ENCODE results near the gene UBXN4.

UBXN4 gene

GRCh38 chr2:135733045-135733444 is 8.6 kb upstream of the UBXN4 start:
- FAIRE-seq (no peak), DNase-seq (ENCODE audit: insufficient read length) (no peak)
- no peak for TF ChIP-seq POLR2A (IDR thresholded peaks at IDR 0.05; ENCODE audit: low read depth, low read length)
- TF ChIP-seq TAF1 (IDR thresholded peaks at IDR 0.05; ENCODE audit: borderline replicate concordance, low read depth, low read length), result no peak
- TF ChIP-seq POLR2AphosphoS5 (IDR thresholded peaks at IDR 0.05; ENCODE audit: low read depth, low read length), result no peak

- TF ChIP-seq POLR2AphosphoS5 (IDR thresholded peaks at IDR 0.05; ENCODE audit: low read depth, low read length) (no peak), TAF1 (IDR thresholded peaks at IDR 0.05; ENCODE audit: borderline replicate concordance, low read depth, low read length) (no peak), POLR2A (IDR thresholded peaks at IDR 0.05; ENCODE audit: low read depth, low read length) (no peak)
- no peak for DNase-seq (ENCODE audit: insufficient read length)
- FAIRE-seq, result no peak
Measured at GRCh38 chr2:135736546-135736945, 5.1 kb upstream of the UBXN4 start.

GRCh38 chr2:135740206-135740605 is 1.4 kb upstream of the UBXN4 start:
- FAIRE-seq, result no peak
- DNase-seq (ENCODE audit: insufficient read length), result no peak
- no peak for TF ChIP-seq POLR2A (IDR thresholded peaks at IDR 0.05; ENCODE audit: low read depth, low read length)
- TF ChIP-seq POLR2AphosphoS5 (IDR thresholded peaks at IDR 0.05; ENCODE audit: low read depth, low read length), result no peak
- no peak for TF ChIP-seq TAF1 (IDR thresholded peaks at IDR 0.05; ENCODE audit: borderline replicate concordance, low read depth, low read length)

- FAIRE-seq (no peak), DNase-seq (ENCODE audit: insufficient read length) (no peak)
- TF ChIP-seq TAF1 (IDR thresholded peaks at IDR 0.05; ENCODE audit: borderline replicate concordance, low read depth, low read length) (no peak), POLR2A (IDR thresholded peaks at IDR 0.05; ENCODE audit: low read depth, low read length) (no peak), POLR2AphosphoS5 (IDR thresholded peaks at IDR 0.05; ENCODE audit: low read depth, low read length) (no peak)
Measured at GRCh38 chr2:135741043-135741394, 636 bp upstream of the UBXN4 start.

GRCh38 chr2:135742325-135742757 is 686 bp downstream of the UBXN4 start:
- DNase-seq (ENCODE audit: insufficient read length) (peak; percentile 39), FAIRE-seq (peak; percentile 76)
- no peak for TF ChIP-seq TAF1 (IDR thresholded peaks at IDR 0.05; ENCODE audit: borderline replicate concordance, low read depth, low read length)
- no peak; the same call in 1 of the 2 replicates for TF ChIP-seq POLR2A (IDR thresholded peaks at IDR 0.05; ENCODE audit: low read depth, low read length)
- no peak for TF ChIP-seq POLR2AphosphoS5 (IDR thresholded peaks at IDR 0.05; ENCODE audit: low read depth, low read length)

GRCh38 chr2:135743860-135744259 is 2.2 kb downstream of the UBXN4 start:
- DNase-seq (ENCODE audit: insufficient read length) (no peak), FAIRE-seq (no peak)
- TF ChIP-seq POLR2AphosphoS5 (IDR thresholded peaks at IDR 0.05; ENCODE audit: low read depth, low read length), result no peak
- no peak for TF ChIP-seq POLR2A (IDR thresholded peaks at IDR 0.05; ENCODE audit: low read depth, low read length)
- TF ChIP-seq TAF1 (IDR thresholded peaks at IDR 0.05; ENCODE audit: borderline replicate concordance, low read depth, low read length), result no peak

- DNase-seq (ENCODE audit: insufficient read length), result no peak
- TF ChIP-seq POLR2A (IDR thresholded peaks at IDR 0.05; ENCODE audit: low read depth, low read length), result no peak
- TF ChIP-seq POLR2AphosphoS5 (IDR thresholded peaks at IDR 0.05; ENCODE audit: low read depth, low read length), result no peak
- TF ChIP-seq TAF1 (IDR thresholded peaks at IDR 0.05; ENCODE audit: borderline replicate concordance, low read depth, low read length), result no peak
- peak; percentile 38 for FAIRE-seq
Measured at GRCh38 chr2:135744760-135745314, 3.2 kb downstream of the UBXN4 start.

- no peak for TF ChIP-seq POLR2A (IDR thresholded peaks at IDR 0.05; ENCODE audit: low read depth, low read length)
- TF ChIP-seq TAF1 (IDR thresholded peaks at IDR 0.05; ENCODE audit: borderline replicate concordance, low read depth, low read length), result no peak
- no peak for TF ChIP-seq POLR2AphosphoS5 (IDR thresholded peaks at IDR 0.05; ENCODE audit: low read depth, low read length)
- FAIRE-seq, result no peak
- no peak for DNase-seq (ENCODE audit: insufficient read length)
Measured at GRCh38 chr2:135745545-135745944, 3.9 kb downstream of the UBXN4 start.

- no peak for TF ChIP-seq POLR2AphosphoS5 (IDR thresholded peaks at IDR 0.05; ENCODE audit: low read depth, low read length)
- no peak for TF ChIP-seq POLR2A (IDR thresholded peaks at IDR 0.05; ENCODE audit: low read depth, low read length)
- no peak for TF ChIP-seq TAF1 (IDR thresholded peaks at IDR 0.05; ENCODE audit: borderline replicate concordance, low read depth, low read length)
- DNase-seq (ENCODE audit: insufficient read length), result no peak
- no peak for FAIRE-seq
Measured at GRCh38 chr2:135755573-135755972, 13.9 kb downstream of the UBXN4 start.

GRCh38 chr2:135756692-135757091 is 15.0 kb downstream of the UBXN4 start:
- DNase-seq (ENCODE audit: insufficient read length) (no peak), FAIRE-seq (no peak)
- TF ChIP-seq TAF1 (IDR thresholded peaks at IDR 0.05; ENCODE audit: borderline replicate concordance, low read depth, low read length), result no peak
- no peak for TF ChIP-seq POLR2A (IDR thresholded peaks at IDR 0.05; ENCODE audit: low read depth, low read length)
- TF ChIP-seq POLR2AphosphoS5 (IDR thresholded peaks at IDR 0.05; ENCODE audit: low read depth, low read length), result no peak

- TF ChIP-seq POLR2AphosphoS5 (IDR thresholded peaks at IDR 0.05; ENCODE audit: low read depth, low read length), result no peak
- no peak for TF ChIP-seq POLR2A (IDR thresholded peaks at IDR 0.05; ENCODE audit: low read depth, low read length)
- no peak for TF ChIP-seq TAF1 (IDR thresholded peaks at IDR 0.05; ENCODE audit: borderline replicate concordance, low read depth, low read length)
- FAIRE-seq, result no peak
- DNase-seq (ENCODE audit: insufficient read length), result no peak
Measured at GRCh38 chr2:135762022-135762421, 20.4 kb downstream of the UBXN4 start.

- DNase-seq (ENCODE audit: insufficient read length) (no peak), FAIRE-seq (no peak)
- TF ChIP-seq TAF1 (IDR thresholded peaks at IDR 0.05; ENCODE audit: borderline replicate concordance, low read depth, low read length), result no peak
Measured at GRCh38 chr2:135762530-135762929, 20.9 kb downstream of the UBXN4 start.

GRCh38 chr2:135768863-135769262 is 27.2 kb downstream of the UBXN4 start:
- TF ChIP-seq POLR2AphosphoS5 (IDR thresholded peaks at IDR 0.05; ENCODE audit: low read depth, low read length) (no peak), POLR2A (IDR thresholded peaks at IDR 0.05; ENCODE audit: low read depth, low read length) (no peak), TAF1 (IDR thresholded peaks at IDR 0.05; ENCODE audit: borderline replicate concordance, low read depth, low read length) (no peak)
- FAIRE-seq (no peak), DNase-seq (ENCODE audit: insufficient read length) (no peak)
